Peyer's patch (tissue), 4 donors: Measurements from ENCODE around the gene RRP1B.

Experiments
- POLR2A ChIP-seq, 2 donors: fragments of 450-650 bp; IDR thresholded peaks; one replicate each; pipeline ENCODE4 v1.5.1; 2017; ENCODE audit warnings: antibody characterized with exemption in 2 of 2, mild to moderate bottlenecking in 2 of 2, moderate library complexity in 2 of 2
- TF ChIP-seq, protein P1 (sequence below), 6 experiments: fragments of 450-650 bp in 4 of 6; fragments of 200-600 bp in 2 of 6; sonication (generic) in 1 of 6; IDR thresholded peaks; one replicate each; pipeline ENCODE4 v1.5.1; 2017 to 2019; ENCODE audit warnings: antibody characterized with exemption in 6 of 6, mild to moderate bottlenecking in 3 of 6, moderate library complexity in 1 of 6

DNA sequence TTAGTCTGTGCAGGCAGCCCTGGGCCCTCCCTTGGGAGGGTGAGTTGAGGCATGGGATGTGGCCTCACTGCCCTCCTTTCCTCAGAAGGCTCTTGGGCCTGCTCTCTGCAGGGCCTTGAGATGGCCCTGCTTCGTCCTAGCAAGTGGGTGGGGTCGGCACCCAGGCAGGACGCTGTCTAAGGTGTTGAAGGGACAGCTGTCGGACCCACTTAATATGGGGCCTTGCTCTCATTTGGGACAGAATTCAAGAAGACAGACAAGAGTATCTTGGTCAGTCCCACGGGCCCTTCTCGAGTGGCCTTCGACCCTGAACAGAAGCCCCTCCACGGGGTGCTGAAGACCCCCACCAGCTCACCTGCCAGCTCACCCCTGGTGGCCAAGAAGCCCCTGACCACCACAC lies 33.6 kb downstream of the RRP1B start:
- TF ChIP-seq, protein P1, sequence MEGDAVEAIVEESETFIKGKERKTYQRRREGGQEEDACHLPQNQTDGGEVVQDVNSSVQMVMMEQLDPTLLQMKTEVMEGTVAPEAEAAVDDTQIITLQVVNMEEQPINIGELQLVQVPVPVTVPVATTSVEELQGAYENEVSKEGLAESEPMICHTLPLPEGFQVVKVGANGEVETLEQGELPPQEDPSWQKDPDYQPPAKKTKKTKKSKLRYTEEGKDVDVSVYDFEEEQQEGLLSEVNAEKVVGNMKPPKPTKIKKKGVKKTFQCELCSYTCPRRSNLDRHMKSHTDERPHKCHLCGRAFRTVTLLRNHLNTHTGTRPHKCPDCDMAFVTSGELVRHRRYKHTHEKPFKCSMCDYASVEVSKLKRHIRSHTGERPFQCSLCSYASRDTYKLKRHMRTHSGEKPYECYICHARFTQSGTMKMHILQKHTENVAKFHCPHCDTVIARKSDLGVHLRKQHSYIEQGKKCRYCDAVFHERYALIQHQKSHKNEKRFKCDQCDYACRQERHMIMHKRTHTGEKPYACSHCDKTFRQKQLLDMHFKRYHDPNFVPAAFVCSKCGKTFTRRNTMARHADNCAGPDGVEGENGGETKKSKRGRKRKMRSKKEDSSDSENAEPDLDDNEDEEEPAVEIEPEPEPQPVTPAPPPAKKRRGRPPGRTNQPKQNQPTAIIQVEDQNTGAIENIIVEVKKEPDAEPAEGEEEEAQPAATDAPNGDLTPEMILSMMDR (IDR thresholded peaks at IDR 0.05) = no peak
- no peak for TF ChIP-seq POLR2A (IDR thresholded peaks at IDR 0.05)
